Right cardiac atrium (tissue), 5 donors: Measurements from ENCODE around the gene STARD7. TPM values are rescaled to one million over a fixed set of nuclear protein-coding genes. Genes with fewer than 3 reads are reported as not detected.
A peak's percentile ranks its signal among the peaks of the same experiment; 100 is the strongest.

Experiments used
- ATAC-seq, 2 donors: fragments of 200-7000 bp; cut with Tn5 transposase; one replicate each; pipeline versions ENCODE4 v1.8.0 to v1.9.1; 2020; ENCODE audit warnings: moderate library complexity in 2 of 2, mild to moderate bottlenecking in 1 of 2
- DNase-seq, 3 donors: peaks; one replicate each; pipeline ENCODE4 v3.0.0-alpha.2; 2020
- H3K27ac ChIP-seq: one replicate; pipeline ENCODE4 v1.5.1; 2013; ENCODE audit warnings: mild to moderate bottlenecking, low read length, control low read depth, moderate library complexity
- H3K27me3 ChIP-seq: one replicate; pipeline ENCODE4 v1.6.1; 2013; ENCODE audit not compliant: control insufficient read depth, insufficient read depth
- H3K4me1 ChIP-seq: one replicate; pipeline ENCODE4 v1.6.1; 2013; ENCODE audit warnings: low read length; ENCODE audit not compliant: control insufficient read depth, insufficient read depth
- H3K4me3 ChIP-seq: one replicate; pipeline ENCODE4 v1.5.1; 2013; ENCODE audit warnings: low read length, control low read depth
- H3K9me3 ChIP-seq: one replicate; pipeline ENCODE4 v1.6.1; 2013; ENCODE audit warnings: low read length; ENCODE audit not compliant: control insufficient read depth
- WGBS: extraction: QIAGEN DNeasy Blood & Tissue Kit; methylation state at CpG from one replicate; pipeline ENCODE4 v1.1.7; 2013; 5-methylcytosine and 5-hydroxymethylcytosine counted together
- intact Hi-C, 4 donors: fragments of 100-400 bp; cut with DNase I; formaldehyde crosslinking; loops; one replicate each; pipeline versions ENCODE4 v1.11.0 to v1.14.0; 2022 to 2023
- polyA plus RNA-seq: library from polyadenylated mRNA; stranded (reverse); fragments of 200-250 nt; gene quantifications from one replicate; pipeline ENCODE4 v1.2.3, GENCODE V29; 2013
- total RNA-seq, 4 donors: library from RNA; stranded (reverse); fragmentation: NEBNext Ultra II Directional; extraction: Animal tissue kit (Norgen Biotek cat#: 25700); gene quantifications; one replicate each; pipeline ENCODE4 v1.2.1, GENCODE V29; 2021
- donor health status: healthy with polysubstance abuse.
- donor health status: DM: no; HTN: yes; CAD: no.
- donor health status: DM: no; HTN: no; CAD: no.
- donor health status: DM: no; HTN: yes; CAD: no; lungs with severe emphysema.
- donor health status: DM: yes; HTN: yes; CAD: no.

STARD7 gene
- total and polyA plus RNA-seq, 5 donors = 61.9 to 184 (median 153) TPM

- Histone ChIP-seq H3K4me3 (peak overlapping the region; percentile 72), H3K9me3 (no peaks in the 10 kb centered on the region), H3K27ac (peak overlapping the region; percentile 5), H3K4me1 (peaks cover 8% of the 10 kb centered on the region), H3K27me3 (no peaks in the 10 kb centered on the region)
- WGBS = 8% methylated on average over 21 of the region's 21 CpGs
- DNase-seq (no peak), ATAC-seq (no peak)
- intact Hi-C loops = loop anchor here in 3 of 4 donors (5.0 kb wide), 2 partner anchors 43 to 53 kb away; no protein-coding TSS in a partner anchor
Observed at GRCh38 chr2:96209011-96209728, 543 bp upstream of the STARD7 start.

GRCh38 chr2:96207774-96208142 lies 869 bp downstream of the STARD7 start:
- Histone ChIP-seq H3K4me3 (peak overlapping the region; percentile 72), H3K27me3 (no peaks in the 10 kb centered on the region), H3K4me1 (peaks cover 12% of the 10 kb centered on the region), H3K27ac (peak overlapping the region; percentile 59), H3K9me3 (no peaks in the 10 kb centered on the region)
- ATAC-seq (no peak), DNase-seq (no peak)
- WGBS = under 1% methylated on average over 12 of the region's 12 CpGs
- intact Hi-C loops = loop anchor here in 3 of 4 donors (5.0 kb wide), 2 partner anchors 45 to 55 kb away; no protein-coding TSS in a partner anchor

GRCh38 chr2:96207073-96207773 lies 1.4 kb downstream of the STARD7 start:
- H3K9me3 ChIP-seq = no peaks in the 10 kb centered on the region
- ATAC-seq = no peak
- H3K4me3 ChIP-seq = peak overlapping the region; percentile 72
- DNase-seq = no peak
- no peaks in the 10 kb centered on the region for H3K27me3 ChIP-seq
- intact Hi-C loops = loop anchor here in 3 of 4 donors (5.0 kb wide), 2 partner anchors 45 to 55 kb away; no protein-coding TSS in a partner anchor
- H3K4me1 ChIP-seq = peaks cover 12% of the 10 kb centered on the region
- 12% methylated on average over 11 of the region's 11 CpGs for WGBS
- peak overlapping the region; percentile 36 for H3K27ac ChIP-seq

- H3K4me1 ChIP-seq = peaks cover 12% of the 10 kb centered on the region
- no peaks in the 10 kb centered on the region for H3K9me3 ChIP-seq
- no peak overlapping the region for H3K27ac ChIP-seq
- H3K27me3 ChIP-seq = no peaks in the 10 kb centered on the region
- intact Hi-C loops = loop anchor here in 3 of 4 donors (5.0 kb wide), 2 partner anchors 46 to 56 kb away; no protein-coding TSS in a partner anchor
- peak overlapping the region; percentile 12 for H3K4me3 ChIP-seq
- DNase-seq = no peak
- ATAC-seq = no peak
Observed at GRCh38 chr2:96205888-96206287, 2.7 kb downstream of the STARD7 start.

- H3K4me3 ChIP-seq = peak overlapping the region; percentile 1
- ATAC-seq = no peak
Observed at GRCh38 chr2:96204836-96205624, 3.6 kb downstream of the STARD7 start.

GRCh38 chr2:96203130-96204028 lies 5.2 kb downstream of the STARD7 start:
- intact Hi-C loops = no loop called here
- no peak overlapping the region for H3K4me3 ChIP-seq

More at GRCh38 chr2:96204836-96205624, 3.6 kb downstream of the STARD7 start:
- H3K4me1 ChIP-seq = peaks cover 13% of the 10 kb centered on the region
- WGBS = 28% methylated on average over 6 of the region's 6 CpGs
- intact Hi-C loops = loop anchor here in 3 of 4 donors (5.0 kb wide), 2 partner anchors 47 to 57 kb away; no protein-coding TSS in a partner anchor
- no peaks in the 10 kb centered on the region for H3K27me3 ChIP-seq
- H3K27ac ChIP-seq = peak overlapping the region; percentile 36
- no peak for DNase-seq
- no peaks in the 10 kb centered on the region for H3K9me3 ChIP-seq

GRCh38 chr2:96202152-96202854 lies 6.3 kb downstream of the STARD7 start:
- Histone ChIP-seq H3K27me3 (no peaks in the 10 kb centered on the region), H3K4me3 (no peak overlapping the region), H3K27ac (no peak overlapping the region), H3K4me1 (peaks cover 10% of the 10 kb centered on the region), H3K9me3 (no peaks in the 10 kb centered on the region)
- WGBS = 75% methylated on average over 4 of the region's 4 CpGs
- intact Hi-C loops = no loop called here
- ATAC-seq = no peak
- no peak for DNase-seq

More at GRCh38 chr2:96203130-96204028, 5.2 kb downstream of the STARD7 start:
- Histone ChIP-seq H3K9me3 (no peaks in the 10 kb centered on the region), H3K27ac (peak overlapping the region; percentile 16), H3K27me3 (no peaks in the 10 kb centered on the region), H3K4me1 (peaks cover 10% of the 10 kb centered on the region)
- WGBS = 75% methylated on average over 9 of the region's 9 CpGs
- DNase-seq (no peak), ATAC-seq (no peak)

- ATAC-seq (no peak), DNase-seq (no peak)
- Histone ChIP-seq H3K27ac (no peak overlapping the region), H3K9me3 (no peaks in the 10 kb centered on the region), H3K4me1 (peaks cover 10% of the 10 kb centered on the region), H3K4me3 (no peak overlapping the region), H3K27me3 (no peaks in the 10 kb centered on the region)
- 72% methylated on average over 5 of the region's 5 CpGs for WGBS
- intact Hi-C loops = no loop called here
Observed at GRCh38 chr2:96201338-96201737, 7.3 kb downstream of the STARD7 start.

GRCh38 chr2:96198921-96199320 lies 9.7 kb downstream of the STARD7 start:
- WGBS = 75% methylated on average over 2 of the region's 2 CpGs
- no peak for ATAC-seq
- no peak for DNase-seq
- intact Hi-C loops = loop anchor here in 1 of 4 donors (10.0 kb wide), 1 partner anchor 66 kb away; the partner anchor contains the start of genes CIAO1 and TMEM127
- H3K4me1 ChIP-seq = peaks cover 7% of the 10 kb centered on the region
- no peaks in the 10 kb centered on the region for H3K27me3 ChIP-seq
- H3K9me3 ChIP-seq = no peaks in the 10 kb centered on the region
- no peak overlapping the region for H3K27ac ChIP-seq
- no peak overlapping the region for H3K4me3 ChIP-seq
